ENCODE results near the gene SEMA3E.
"Not testable (repeated sequence)": the region's sequence is repeated elsewhere in the genome, so short reads cannot be mapped to it uniquely, and the experiment has no call there.

The SEMA3E gene

GRCh38 chr7:83459101-83459929, 189.6 kb downstream of the SEMA3E start:
- not testable (repeated sequence) for H3K36me3 ChIP-seq (ENCODE audit: low read length); H3K9me3 ChIP-seq (ENCODE audit: insufficient read depth, low read length); H3K9ac ChIP-seq (ENCODE audit: low read length); H3K4me2 ChIP-seq (ENCODE audit: low read depth, low read length, poor library complexity, severe bottlenecking); H3K4me3 ChIP-seq (ENCODE audit: insufficient read depth, low read length, poor library complexity, severe bottlenecking); H3K79me2 ChIP-seq (ENCODE audit: insufficient read depth, low read length); H3K9me2 ChIP-seq (replicated peaks; ENCODE audit: insufficient read depth, low read length); H4K20me1 ChIP-seq (ENCODE audit: low read depth, low read length); H2AFZ ChIP-seq (ENCODE audit: low read depth, low read length, severe bottlenecking); H3K27ac ChIP-seq (ENCODE audit: low read depth, low read length); H3F3A ChIP-seq (ENCODE audit: insufficient read depth); H3K27me3 ChIP-seq (ENCODE audit: low read length)

GRCh38 chr7:83457022-83457892, 191.7 kb downstream of the SEMA3E start:
- Histone ChIP-seq H3K4me2 (ENCODE audit: low read depth, low read length, poor library complexity, severe bottlenecking) (no peak overlapping the region), H3K36me3 (ENCODE audit: low read length) (no peaks in the 10 kb centered on the region), H2AFZ (ENCODE audit: low read depth, low read length, severe bottlenecking) (no peak overlapping the region), H3K9me3 (ENCODE audit: insufficient read depth, low read length) (no peaks in the 10 kb centered on the region), H3K4me3 (ENCODE audit: insufficient read depth, low read length, poor library complexity, severe bottlenecking) (no peak overlapping the region), H3K27ac (ENCODE audit: low read depth, low read length) (no peak overlapping the region), H4K20me1 (ENCODE audit: low read depth, low read length) (no peaks in the 10 kb centered on the region; the same call in 1 of the 2 replicates), H3K27me3 (ENCODE audit: low read length) (0 out of 2 replicates have a peak, but pooled peaks cover 5% of the 10 kb centered on the region), H3K9me2 (replicated peaks; ENCODE audit: insufficient read depth, low read length) (no peaks in the 10 kb centered on the region), H3F3A (ENCODE audit: insufficient read depth) (no peaks in the 10 kb centered on the region), H3K79me2 (ENCODE audit: insufficient read depth, low read length) (no peaks in the 10 kb centered on the region), H3K9ac (ENCODE audit: low read length) (no peak overlapping the region)
- TF ChIP-seq, protein P1, sequence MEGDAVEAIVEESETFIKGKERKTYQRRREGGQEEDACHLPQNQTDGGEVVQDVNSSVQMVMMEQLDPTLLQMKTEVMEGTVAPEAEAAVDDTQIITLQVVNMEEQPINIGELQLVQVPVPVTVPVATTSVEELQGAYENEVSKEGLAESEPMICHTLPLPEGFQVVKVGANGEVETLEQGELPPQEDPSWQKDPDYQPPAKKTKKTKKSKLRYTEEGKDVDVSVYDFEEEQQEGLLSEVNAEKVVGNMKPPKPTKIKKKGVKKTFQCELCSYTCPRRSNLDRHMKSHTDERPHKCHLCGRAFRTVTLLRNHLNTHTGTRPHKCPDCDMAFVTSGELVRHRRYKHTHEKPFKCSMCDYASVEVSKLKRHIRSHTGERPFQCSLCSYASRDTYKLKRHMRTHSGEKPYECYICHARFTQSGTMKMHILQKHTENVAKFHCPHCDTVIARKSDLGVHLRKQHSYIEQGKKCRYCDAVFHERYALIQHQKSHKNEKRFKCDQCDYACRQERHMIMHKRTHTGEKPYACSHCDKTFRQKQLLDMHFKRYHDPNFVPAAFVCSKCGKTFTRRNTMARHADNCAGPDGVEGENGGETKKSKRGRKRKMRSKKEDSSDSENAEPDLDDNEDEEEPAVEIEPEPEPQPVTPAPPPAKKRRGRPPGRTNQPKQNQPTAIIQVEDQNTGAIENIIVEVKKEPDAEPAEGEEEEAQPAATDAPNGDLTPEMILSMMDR (IDR thresholded peaks at IDR 0.05; ENCODE audit: insufficient read depth, low read length, poor library complexity, severe bottlenecking): no peak
- TF ChIP-seq EZH2phosphoT487 (conservative IDR thresholded peaks at IDR 0.05; ENCODE audit: low read length): no peak

- Histone ChIP-seq H2AFZ (ENCODE audit: low read depth, low read length, severe bottlenecking) (no peak overlapping the region), H3K9ac (ENCODE audit: low read length) (no peak overlapping the region), H3K9me2 (replicated peaks; ENCODE audit: insufficient read depth, low read length) (no peaks in the 10 kb centered on the region), H3K79me2 (ENCODE audit: insufficient read depth, low read length) (no peaks in the 10 kb centered on the region), H3K27me3 (ENCODE audit: low read length) (0 out of 2 replicates have a peak, but pooled peaks cover 5% of the 10 kb centered on the region), H3K4me2 (ENCODE audit: low read depth, low read length, poor library complexity, severe bottlenecking) (no peak overlapping the region), H3K27ac (ENCODE audit: low read depth, low read length) (no peak overlapping the region), H3F3A (ENCODE audit: insufficient read depth) (no peaks in the 10 kb centered on the region), H4K20me1 (ENCODE audit: low read depth, low read length) (no peaks in the 10 kb centered on the region; the same call in 1 of the 2 replicates), H3K9me3 (ENCODE audit: insufficient read depth, low read length) (no peaks in the 10 kb centered on the region), H3K4me3 (ENCODE audit: insufficient read depth, low read length, poor library complexity, severe bottlenecking) (no peak overlapping the region), H3K36me3 (ENCODE audit: low read length) (no peaks in the 10 kb centered on the region)
- TF ChIP-seq, protein P1 (IDR thresholded peaks at IDR 0.05; ENCODE audit: insufficient read depth, low read length, poor library complexity, severe bottlenecking): no peak
- TF ChIP-seq EZH2phosphoT487 (conservative IDR thresholded peaks at IDR 0.05; ENCODE audit: low read length): no peak
Measured at GRCh38 chr7:83456413-83456812, 192.5 kb downstream of the SEMA3E start.
